HepG2 (cell line): ENCODE results near the gene ZNF132. TPM values are rescaled to one million over a fixed set of nuclear protein-coding genes. Genes with fewer than 3 reads are reported as not detected.

Source experiments
- ARNTL ChIP-seq: sonication (generic); formaldehyde crosslinking; IDR thresholded peaks from 2 replicates; pipeline ENCODE4 v1.4.0; 2020; ENCODE audit warnings: mild to moderate bottlenecking, missing genetic modification reagents
- ASH2L ChIP-seq: fragments of 300-600, 200-600 bp; sonication (generic); IDR thresholded peaks from 2 replicates; pipeline ENCODE4 v1.7.0; 2017; ENCODE audit warnings: low read depth, mild to moderate bottlenecking, moderate library complexity, mixed read lengths, low read length; ENCODE audit not compliant: insufficient read length
- ATF1 ChIP-seq: IDR thresholded peaks from 2 replicates; pipeline ENCODE4 v1.6.1; 2016; ENCODE audit warnings: mild to moderate bottlenecking, control low read depth
- ELF4 ChIP-seq: sonication (generic); formaldehyde crosslinking; IDR thresholded peaks from 2 replicates; pipeline ENCODE4 v1.5.0; 2020; ENCODE audit warnings: missing genetic modification reagents, mild to moderate bottlenecking, moderate library complexity, borderline replicate concordance
- HDAC1 ChIP-seq: sonication (generic); formaldehyde crosslinking; IDR thresholded peaks from 2 replicates; pipeline ENCODE4 v1.5.1; 2020; ENCODE audit warnings: mild to moderate bottlenecking, missing genetic modification reagents
- KAT2B ChIP-seq: fragments of 150-350 bp; IDR thresholded peaks from 2 replicates; pipeline ENCODE4 v1.6.1; 2014; ENCODE audit warnings: low read depth, low read length, borderline replicate concordance
- MEIS2 ChIP-seq: sonication (generic); formaldehyde crosslinking; IDR thresholded peaks from 2 replicates; pipeline ENCODE4 v1.9.0; 2021; ENCODE audit warnings: mild to moderate bottlenecking, missing genetic modification reagents
- MTERF4 ChIP-seq: sonication (generic); formaldehyde crosslinking; IDR thresholded peaks from 2 replicates; pipeline ENCODE4 v1.8.0; 2023; ENCODE audit warnings: mild to moderate bottlenecking, missing genetic modification reagents
- PITX1 ChIP-seq: sonication (generic); formaldehyde crosslinking; IDR thresholded peaks from 2 replicates; pipeline ENCODE4 v1.5.1; 2020; ENCODE audit warnings: mild to moderate bottlenecking, missing genetic modification reagents
- POLR2AphosphoS5 ChIP-seq: IDR thresholded peaks from 2 replicates; pipeline ENCODE4 v1.6.1; 2012; ENCODE audit warnings: low read depth, low read length
- RBFOX2 ChIP-seq: fragments of 200-400 bp; formaldehyde crosslinking; IDR thresholded peaks from 2 replicates; pipeline ENCODE4 v1.6.1; 2017; ENCODE audit warnings: low read depth, mild to moderate bottlenecking, low read length
- REPIN1 ChIP-seq: sonication (generic); formaldehyde crosslinking; IDR thresholded peaks from 2 replicates; pipeline ENCODE4 v1.8.0; 2022; ENCODE audit warnings: missing genetic modification reagents, low read depth, mild to moderate bottlenecking, borderline replicate concordance
- TIGD3 ChIP-seq: sonication (generic); formaldehyde crosslinking; IDR thresholded peaks from 2 replicates; pipeline ENCODE4 v1.5.1; 2020; ENCODE audit warnings: mild to moderate bottlenecking, missing genetic modification reagents, borderline replicate concordance
- ZBTB7A ChIP-seq: sonication (generic); formaldehyde crosslinking; IDR thresholded peaks from 2 replicates; pipeline ENCODE4 v1.8.0; 2022; ENCODE audit warnings: mild to moderate bottlenecking, missing genetic modification reagents
- ZKSCAN8 ChIP-seq: IDR thresholded peaks from 2 replicates; pipeline ENCODE4 v1.6.1; 2016; ENCODE audit warnings: borderline replicate concordance, missing genetic modification reagents, missing compliant biosample characterization
- ZNF30 ChIP-seq: sonication (generic); formaldehyde crosslinking; IDR thresholded peaks from 2 replicates; pipeline ENCODE4 v1.5.0; 2020; ENCODE audit warnings: mild to moderate bottlenecking, missing genetic modification reagents
- ZNF354B ChIP-seq: sonication (generic); formaldehyde crosslinking; IDR thresholded peaks from 2 replicates; pipeline ENCODE4 v1.8.0; 2022; ENCODE audit warnings: mild to moderate bottlenecking, missing genetic modification reagents
- ZNF513 ChIP-seq: sonication (generic); formaldehyde crosslinking; conservative IDR thresholded peaks from 2 replicates; pipeline ENCODE4 v1.5.0; 2020; ENCODE audit warnings: missing genetic modification reagents
- ZSCAN12 ChIP-seq: sonication (generic); formaldehyde crosslinking; IDR thresholded peaks from 2 replicates; pipeline ENCODE4 v1.9.0; 2021; ENCODE audit warnings: mild to moderate bottlenecking, missing genetic modification reagents
- polyA plus RNA-seq, 8 experiments: library from polyadenylated mRNA; depleted of rRNA in 3 of 8; stranded (reverse) in 7 of 8; unstranded in 1 of 8; fragments of >200 nt; fragmentation: Illumina TruSeq in 4 of 8; extraction: Trizol in 4 of 8; gene quantifications; 2 replicates each; pipeline versions ENCODE4 v1.2.1 to v1.2.3, GENCODE V29; 2011 to 2016; ENCODE audit warnings: low read depth in 4 of 8, missing spikeins in 1 of 8, mixed read lengths in 1 of 8; ENCODE audit not compliant: insufficient read depth in 1 of 8
- total RNA-seq, 5 experiments: library from RNA; depleted of rRNA; stranded (reverse); fragments of >200 nt; fragmentation: Illumina TruSeq; extraction: Trizol; gene quantifications; 2 replicates each; pipeline ENCODE4 v1.2.3, GENCODE V29; 2016; ENCODE audit warnings: low read depth in 1 of 5

ZNF132 gene
- total and polyA plus RNA-seq, 2 of the 13 experiments (the other 11 are each of a cell fraction or from before 2014, with no cell fraction given) = not detected

- TF ChIP-seq PITX1 (CRISPR knock-in tag) = peak; percentile 24; the same call in 1 of the 2 replicates
- TF ChIP-seq TIGD3 (CRISPR knock-in tag) = 0 out of 2 replicates have a peak, but pooled peaks have one; percentile 61
- TF ChIP-seq ELF4 = 0 out of 2 replicates have a peak, but pooled peaks have one; percentile 18
- 0 out of 2 replicates have a peak, but pooled peaks have one; percentile 11 for TF ChIP-seq MEIS2 (CRISPR knock-in tag)
- TF ChIP-seq MTERF4 (CRISPR knock-in tag) = no peak
- no peak for TF ChIP-seq RBFOX2
- no peak for TF ChIP-seq ZNF30 (CRISPR knock-in tag)
- TF ChIP-seq HDAC1 (CRISPR knock-in tag) = no peak
- no peak; the same call in 1 of the 2 replicates for TF ChIP-seq POLR2AphosphoS5
- peak; percentile 56; the same call in 1 of the 2 replicates for TF ChIP-seq ZNF354B
- TF ChIP-seq KAT2B = no peak
- TF ChIP-seq ZKSCAN8 (CRISPR knock-in tag) = 0 out of 2 replicates have a peak, but pooled peaks have one; percentile 1
- no peak for TF ChIP-seq ZNF513
- TF ChIP-seq ASH2L = peak; percentile 9
- TF ChIP-seq REPIN1 (CRISPR knock-in tag) = 0 out of 2 replicates have a peak, but pooled peaks have one; percentile 5
- TF ChIP-seq ZSCAN12 (CRISPR knock-in tag) = peak; percentile 73; the same call in 1 of the 2 replicates
- TF ChIP-seq ZBTB7A (CRISPR knock-in tag) = no peak
- no peak for TF ChIP-seq ARNTL
- TF ChIP-seq ATF1 (CRISPR knock-in tag) = peak; percentile 27; the same call in 1 of the 2 replicates
Observed at GRCh38 chr19:58387338-58388174, 52.4 kb downstream of the ZNF132 start (continued).
